HepG2 (cell line): Measurements from ENCODE around the gene LTC4S. TPM values are rescaled to one million over a fixed set of nuclear protein-coding genes. Genes with fewer than 3 reads are reported as not detected.

Source experiments
- ATAC-seq: fragments of 200-7000 bp; cut with Tn5 transposase; 3 replicates; pipeline ENCODE4 v1.9.1; 2020; ENCODE audit warnings: mild to moderate bottlenecking, moderate library complexity
- BruUV-seq: library from RNA; stranded (reverse); fragments of 400-500 nt; replicated peaks from 2 replicates; lab custom pipeline; 2021; lab: Mats Ljungman, UMichigan
- CTCF ChIA-PET: fragments of 300-600 bp; formaldehyde crosslinking; extraction: SDS; loops from one replicate; lab custom pipeline; 2021; ENCODE audit warnings: low total read pairs, inconsistent platforms, low intra/inter-chr PET ratio; lab: Yijun Ruan, JAX
- POLR2A ChIA-PET: fragments of 350-600 bp; sonication (Branson Sonifier 250); formaldehyde crosslinking; loops from one replicate; lab custom pipeline; 2020; ENCODE audit warnings: antibody characterized with exemption, inconsistent platforms; lab: Yijun Ruan, JAX
- DNase-seq: peaks from one replicate; pipeline ENCODE4 v3.0.0-alpha.2; 2015; ENCODE audit warnings: low spot score
- FAIRE-seq: peaks from 3 replicates; lab custom pipeline; 2011; peaks lifted over from hg19 to GRCh38; lab: Jason Lieb, UNC
- H2AFZ ChIP-seq: one replicate; pipeline ENCODE4 v1.6.1; 2011; ENCODE audit warnings: low read length, inconsistent platforms
- H3K27ac ChIP-seq: fragments of 300-600 bp; 3 replicates; pipeline ENCODE4 v1.8.0; 2011; ENCODE audit warnings: mixed run types, mild to moderate bottlenecking, mixed read lengths, low read length, inconsistent platforms; ENCODE audit not compliant: insufficient read depth; ENCODE audit errors: extremely low read length
- H3K27me3 ChIP-seq, 2 experiments: fragments of 200-600 bp in 1 of 2; 2 replicates in 1 of 2; 3 replicates in 1 of 2; pipeline versions ENCODE4 v1.6.0 to v1.8.0; 2011; ENCODE audit warnings: low read length in 2 of 2, mild to moderate bottlenecking in 2 of 2, moderate library complexity in 2 of 2, inconsistent platforms in 1 of 2; ENCODE audit not compliant: insufficient read depth in 2 of 2, control insufficient read depth in 1 of 2
- H3K36me3 ChIP-seq, 2 experiments: fragments of 200-600 bp in 1 of 2; replicated peaks in 1 of 2; 2 replicates in 1 of 2; 3 replicates in 1 of 2; pipeline versions ENCODE4 v1.5.1 to v1.8.0; 2011; ENCODE audit warnings: low read length in 2 of 2, inconsistent platforms in 1 of 2; ENCODE audit not compliant: insufficient read depth in 2 of 2, control insufficient read depth in 1 of 2
- H3K4me1 ChIP-seq: 2 replicates; pipeline ENCODE4 v1.5.1; 2012; ENCODE audit warnings: low read length, inconsistent platforms; ENCODE audit not compliant: insufficient read depth
- H3K4me2 ChIP-seq: 2 replicates; pipeline ENCODE4 v1.6.0; 2011; ENCODE audit warnings: low read depth, low read length, inconsistent platforms
- H3K4me3 ChIP-seq, 3 experiments: fragments of 200-600 bp in 1 of 3; sonication (generic), shearing (Covaris generic) in 1 of 3; replicated peaks in 1 of 3; 2 replicates each; pipeline ENCODE4 v1.5.1; 2011 to 2016; ENCODE audit warnings: low read length in 3 of 3, inconsistent platforms in 2 of 3, low read depth in 2 of 3, mild to moderate bottlenecking in 2 of 3, control low read depth in 1 of 3, mixed read lengths in 1 of 3; ENCODE audit not compliant: insufficient read depth in 1 of 3
- H3K79me2 ChIP-seq: one replicate; pipeline ENCODE4 v1.6.1; 2011; ENCODE audit warnings: low read length, inconsistent platforms; ENCODE audit not compliant: insufficient read depth
- H3K9ac ChIP-seq: 2 replicates; pipeline ENCODE4 v1.6.0; 2011; ENCODE audit warnings: mild to moderate bottlenecking, low read depth, low read length, inconsistent platforms; ENCODE audit not compliant: insufficient read depth
- H3K9me3 ChIP-seq: 2 replicates; pipeline ENCODE4 v1.5.1; 2012; ENCODE audit warnings: mild to moderate bottlenecking, low read length
- H4K20me1 ChIP-seq: 2 replicates; pipeline ENCODE4 v1.6.0; 2011; ENCODE audit warnings: inconsistent platforms, mild to moderate bottlenecking, low read length, moderate library complexity; ENCODE audit not compliant: insufficient read depth
- E2F1 ChIP-seq: sonication (generic); formaldehyde crosslinking; IDR thresholded peaks from 2 replicates; pipeline ENCODE4 v1.5.0; 2020; ENCODE audit warnings: missing genetic modification reagents
- HNF4G ChIP-seq, 2 experiments: sonication (generic) in 1 of 2; formaldehyde crosslinking in 1 of 2; IDR thresholded peaks; 2 replicates each; pipeline versions ENCODE4 v1.4.0 to v1.6.1; 2011 to 2020; ENCODE audit warnings: borderline replicate concordance in 2 of 2, low read depth in 2 of 2, mild to moderate bottlenecking in 2 of 2, low read length in 1 of 2, missing genetic modification reagents in 1 of 2, moderate library complexity in 1 of 2
- HNRNPLL ChIP-seq: fragments of 200-400 bp; formaldehyde crosslinking; IDR thresholded peaks from 2 replicates; pipeline ENCODE4 v1.6.1; 2017; ENCODE audit warnings: mild to moderate bottlenecking, low read depth, low read length; ENCODE audit not compliant: poor library complexity, severe bottlenecking
- POGZ ChIP-seq: sonication (generic); formaldehyde crosslinking; IDR thresholded peaks from 2 replicates; pipeline ENCODE4 v1.4.0; 2020; ENCODE audit warnings: mild to moderate bottlenecking, missing genetic modification reagents
- PRDM15 ChIP-seq: sonication (generic); formaldehyde crosslinking; IDR thresholded peaks from 2 replicates; pipeline ENCODE4 v1.4.0; 2020; ENCODE audit warnings: missing genetic modification reagents
- ZBTB20 ChIP-seq: sonication (generic); formaldehyde crosslinking; IDR thresholded peaks from 2 replicates; pipeline ENCODE4 v1.8.1; 2023; ENCODE audit warnings: missing genetic modification reagents, low read depth, mild to moderate bottlenecking, borderline replicate concordance
- ZMAT3 ChIP-seq: sonication (generic); formaldehyde crosslinking; conservative IDR thresholded peaks from 2 replicates; pipeline ENCODE4 v1.7.0; 2021; ENCODE audit warnings: missing genetic modification reagents
- ZNF138 ChIP-seq: sonication (generic); formaldehyde crosslinking; IDR thresholded peaks from 2 replicates; pipeline ENCODE4 v1.5.0; 2020; ENCODE audit warnings: mild to moderate bottlenecking, low read depth, missing genetic modification reagents
- ZNF333 ChIP-seq: sonication (generic); formaldehyde crosslinking; IDR thresholded peaks from 2 replicates; pipeline ENCODE4 v1.4.0; 2020; ENCODE audit warnings: mild to moderate bottlenecking, missing genetic modification reagents, borderline replicate concordance
- WGBS: methylation state at CpG from one replicate; pipeline ENCODE4 v1.1.6; 2017; ENCODE audit warnings: low lambda C conversion rate; 5-methylcytosine and 5-hydroxymethylcytosine counted together
- in situ Hi-C: cut with HindIII; loops from 2 replicates; pipeline ENCODE4 v1.10.0; 2017; ENCODE audit warnings: low pct_unique_long_range_greater_than_20kb; ENCODE audit not compliant: extremely low pct_ligation_motif_present
- intact Hi-C: fragments of 100-400 bp; cut with micrococcal nuclease; formaldehyde crosslinking; loops from one replicate; pipeline ENCODE4 v1.10.0; 2022; ENCODE audit not compliant: unreplicated experiment
- polyA plus RNA-seq, 8 experiments: library from polyadenylated mRNA; depleted of rRNA in 3 of 8; stranded (reverse) in 7 of 8; unstranded in 1 of 8; fragments of >200 nt; fragmentation: Illumina TruSeq in 4 of 8; extraction: Trizol in 4 of 8; gene quantifications; 2 replicates each; pipeline versions ENCODE4 v1.2.1 to v1.2.3, GENCODE V29; 2011 to 2016; ENCODE audit warnings: low read depth in 4 of 8, missing spikeins in 1 of 8, mixed read lengths in 1 of 8; ENCODE audit not compliant: insufficient read depth in 1 of 8
- total RNA-seq, 5 experiments: library from RNA; depleted of rRNA; stranded (reverse); fragments of >200 nt; fragmentation: Illumina TruSeq; extraction: Trizol; gene quantifications; 2 replicates each; pipeline ENCODE4 v1.2.3, GENCODE V29; 2016; ENCODE audit warnings: low read depth in 1 of 5
- TF ChIP-seq, protein P1 (sequence below): IDR thresholded peaks from 2 replicates; pipeline ENCODE4 v1.6.1; 2016; ENCODE audit warnings: low read depth
- TF ChIP-seq, protein P2 (sequence below): sonication (generic); formaldehyde crosslinking; IDR thresholded peaks from 2 replicates; pipeline ENCODE4 v1.5.1; 2020; ENCODE audit warnings: mild to moderate bottlenecking, missing genetic modification reagents, moderate library complexity

LTC4S gene
- total and polyA plus RNA-seq, 2 of the 13 experiments (the other 11 are each of a cell fraction or from before 2014, with no cell fraction given), result 0.35 TPM; not detected in 1

DNA sequence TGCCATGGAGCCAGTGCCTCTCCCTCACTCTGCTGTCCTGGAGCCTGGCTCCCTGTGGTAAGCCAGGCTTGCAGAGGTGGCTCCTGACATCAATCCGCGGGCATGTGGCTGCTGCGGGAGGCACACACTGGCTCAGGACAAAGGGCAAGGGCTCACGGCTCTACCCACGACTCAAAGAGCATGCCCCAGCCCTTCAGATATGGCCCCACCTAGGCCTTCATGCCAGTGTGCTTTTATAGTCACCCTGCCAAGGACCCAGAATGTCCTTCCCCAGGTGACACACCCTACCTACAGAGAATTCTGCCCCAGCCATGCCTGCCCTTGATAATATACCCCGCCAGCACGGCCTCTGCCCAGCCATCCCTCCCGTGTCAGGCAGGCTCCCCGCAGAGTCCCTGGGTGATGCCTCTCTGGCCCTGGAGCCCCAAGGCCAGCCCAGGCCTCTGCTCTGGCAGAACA, 11.3 kb downstream of the LTC4S start:
- 7% methylated on average over 9 of the region's 9 CpGs for WGBS
- ATAC-seq, result peak; percentile 3
- DNase-seq, result no peak
- POLR2A ChIA-PET, result interaction anchor here (1.0 to 8.6 kb wide), 4 partner anchors 13 to 104 kb away, joined by 3 to 115 read pairs (median 8); partner anchors contain the start of gene SQSTM1
- Histone ChIP-seq H3K4me2 (peak overlapping the region; percentile 75), H3K79me2 (peaks cover 27% of the 10 kb centered on the region), H2AFZ (no peak overlapping the region), H3K9ac (peak overlapping the region; percentile 86), H3K4me1 (peaks cover 43% of the 10 kb centered on the region), H4K20me1 (peaks cover 20% of the 10 kb centered on the region; the same call in 1 of the 2 replicates), H3K27me3 (no peaks in the 10 kb centered on the region), H3K4me3 (peak overlapping the region; percentile 60 to 95 (median 82)), H3K27ac (peak overlapping the region; percentile 89), H3K9me3 (no peaks in the 10 kb centered on the region), H3K36me3 (peaks cover 13 to 20% of the 10 kb centered on the region in 2 experiments; a peak in 4 of 5 replicates)
- no peak for FAIRE-seq
- CTCF ChIA-PET, result no interaction called here
- intact Hi-C loops (loop anchor here (2.0 kb wide), 2 partner anchors 14 to 22 kb away; no protein-coding TSS in a partner anchor), in situ Hi-C loops (no loop called here)
- TSS peak; percentile 50 for BruUV-seq
- TF ChIP-seq PRDM15 (CRISPR knock-in tag) (peak; percentile 9; the same call in 1 of the 2 replicates), E2F1 (CRISPR knock-in tag) (no peak), ZBTB20 (CRISPR knock-in tag) (peak; percentile 17; the same call in 1 of the 2 replicates), POGZ (CRISPR knock-in tag) (no peak), HNRNPLL (peak; percentile 25), ZNF138 (CRISPR knock-in tag) (0 out of 2 replicates have a peak, but pooled peaks have one; percentile 11), ZNF333 (0 out of 2 replicates have a peak, but pooled peaks have one; percentile 50), HNF4G (IDR thresholded peaks at IDR 0.05; ENCODE audit: borderline replicate concordance, low read depth, low read length) (no peak), HNF4G (CRISPR knock-in tag; IDR thresholded peaks at IDR 0.05; ENCODE audit: borderline replicate concordance, low read depth) (0 out of 2 replicates have a peak, but pooled peaks have one; percentile 46), ZMAT3 (CRISPR knock-in tag) (0 out of 2 replicates have a peak, but pooled peaks have one; percentile 14)
- TF ChIP-seq, protein P1, sequence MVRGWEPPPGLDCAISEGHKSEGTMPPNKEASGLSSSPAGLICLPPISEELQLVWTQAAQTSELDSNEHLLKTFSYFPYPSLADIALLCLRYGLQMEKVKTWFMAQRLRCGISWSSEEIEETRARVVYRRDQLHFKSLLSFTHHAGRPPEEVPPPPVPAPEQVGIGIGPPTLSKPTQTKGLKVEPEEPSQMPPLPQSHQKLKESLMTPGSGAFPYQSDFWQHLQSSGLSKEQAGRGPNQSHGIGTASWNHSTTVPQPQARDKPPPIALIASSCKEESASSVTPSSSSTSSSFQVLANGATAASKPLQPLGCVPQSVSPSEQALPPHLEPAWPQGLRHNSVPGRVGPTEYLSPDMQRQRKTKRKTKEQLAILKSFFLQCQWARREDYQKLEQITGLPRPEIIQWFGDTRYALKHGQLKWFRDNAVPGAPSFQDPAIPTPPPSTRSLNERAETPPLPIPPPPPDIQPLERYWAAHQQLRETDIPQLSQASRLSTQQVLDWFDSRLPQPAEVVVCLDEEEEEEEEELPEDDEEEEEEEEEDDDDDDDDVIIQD (CRISPR knock-in tag), result no peak
- TF ChIP-seq, protein P2, sequence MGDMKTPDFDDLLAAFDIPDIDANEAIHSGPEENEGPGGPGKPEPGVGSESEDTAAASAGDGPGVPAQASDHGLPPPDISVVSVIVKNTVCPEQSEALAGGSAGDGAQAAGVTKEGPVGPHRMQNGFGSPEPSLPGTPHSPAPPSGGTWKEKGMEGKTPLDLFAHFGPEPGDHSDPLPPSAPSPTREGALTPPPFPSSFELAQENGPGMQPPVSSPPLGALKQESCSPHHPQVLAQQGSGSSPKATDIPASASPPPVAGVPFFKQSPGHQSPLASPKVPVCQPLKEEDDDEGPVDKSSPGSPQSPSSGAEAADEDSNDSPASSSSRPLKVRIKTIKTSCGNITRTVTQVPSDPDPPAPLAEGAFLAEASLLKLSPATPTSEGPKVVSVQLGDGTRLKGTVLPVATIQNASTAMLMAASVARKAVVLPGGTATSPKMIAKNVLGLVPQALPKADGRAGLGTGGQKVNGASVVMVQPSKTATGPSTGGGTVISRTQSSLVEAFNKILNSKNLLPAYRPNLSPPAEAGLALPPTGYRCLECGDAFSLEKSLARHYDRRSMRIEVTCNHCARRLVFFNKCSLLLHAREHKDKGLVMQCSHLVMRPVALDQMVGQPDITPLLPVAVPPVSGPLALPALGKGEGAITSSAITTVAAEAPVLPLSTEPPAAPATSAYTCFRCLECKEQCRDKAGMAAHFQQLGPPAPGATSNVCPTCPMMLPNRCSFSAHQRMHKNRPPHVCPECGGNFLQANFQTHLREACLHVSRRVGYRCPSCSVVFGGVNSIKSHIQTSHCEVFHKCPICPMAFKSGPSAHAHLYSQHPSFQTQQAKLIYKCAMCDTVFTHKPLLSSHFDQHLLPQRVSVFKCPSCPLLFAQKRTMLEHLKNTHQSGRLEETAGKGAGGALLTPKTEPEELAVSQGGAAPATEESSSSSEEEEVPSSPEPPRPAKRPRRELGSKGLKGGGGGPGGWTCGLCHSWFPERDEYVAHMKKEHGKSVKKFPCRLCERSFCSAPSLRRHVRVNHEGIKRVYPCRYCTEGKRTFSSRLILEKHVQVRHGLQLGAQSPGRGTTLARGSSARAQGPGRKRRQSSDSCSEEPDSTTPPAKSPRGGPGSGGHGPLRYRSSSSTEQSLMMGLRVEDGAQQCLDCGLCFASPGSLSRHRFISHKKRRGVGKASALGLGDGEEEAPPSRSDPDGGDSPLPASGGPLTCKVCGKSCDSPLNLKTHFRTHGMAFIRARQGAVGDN (CRISPR knock-in tag), result peak; percentile 83
